Right renal pelvis (tissue), 4 donors: ENCODE results near the gene GRAMD1B. TPM values are rescaled to one million over a fixed set of nuclear protein-coding genes. Genes with fewer than 3 reads are reported as not detected.
A peak's percentile ranks its signal among the peaks of the same experiment; 100 is the strongest.

ENCODE experiments used
- DNase-seq, 4 donors: peaks; one replicate each; pipeline ENCODE4 v3.0.0-alpha.2; 2013; ENCODE audit warnings: low read depth in 4 of 4, low spot score in 3 of 4, missing footprints in 1 of 4
- polyA plus RNA-seq, 4 donors: library from polyadenylated mRNA; unstranded; fragments of 120-200 nt; gene quantifications; one replicate each; pipeline ENCODE4 v1.2.1, GENCODE V29; 2013; ENCODE audit not compliant: insufficient read length in 4 of 4

Gene GRAMD1B
- polyA plus RNA-seq, 4 donors = 10.7 to 13.0 (median 12.1) TPM

DNA sequence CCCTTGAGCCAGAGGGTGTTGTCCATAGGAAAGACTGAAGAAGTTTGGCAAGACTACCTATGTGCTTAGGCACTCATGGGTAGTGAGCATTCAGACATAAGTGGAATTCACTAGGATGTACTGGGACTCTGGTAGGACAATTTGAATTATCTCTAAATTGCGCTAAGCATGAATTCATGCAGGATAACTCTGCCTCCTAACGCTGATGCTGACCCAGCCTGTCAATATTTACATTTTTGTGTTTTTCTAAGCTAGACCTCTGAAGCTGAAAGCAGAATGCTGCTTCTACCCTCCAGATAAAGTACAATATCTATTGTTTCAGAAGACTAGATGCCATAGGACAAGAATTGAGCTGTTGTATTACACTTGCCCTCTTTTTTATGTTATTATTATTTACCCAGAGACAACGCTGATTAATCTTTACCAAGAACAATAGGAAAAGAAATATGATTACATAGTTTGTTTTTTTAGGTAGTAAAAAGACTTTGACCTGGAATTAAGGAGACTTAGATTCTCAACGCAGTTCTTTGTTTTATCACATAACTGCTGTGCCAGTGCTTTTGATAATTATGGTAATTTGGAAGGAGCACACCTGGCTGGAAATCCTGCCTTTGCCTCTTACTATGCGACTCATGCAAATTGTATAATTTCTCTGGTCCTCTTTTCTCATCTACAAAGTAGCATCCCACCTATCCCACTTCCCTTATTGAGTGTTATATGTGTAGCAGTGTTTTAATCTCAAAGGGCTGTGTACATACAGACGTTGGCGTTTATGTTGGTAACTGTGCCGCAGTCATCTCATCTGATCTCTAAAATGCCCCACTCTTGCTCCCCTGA is 21.2 kb upstream of the GRAMD1B start:
- no peak for DNase-seq

DNA sequence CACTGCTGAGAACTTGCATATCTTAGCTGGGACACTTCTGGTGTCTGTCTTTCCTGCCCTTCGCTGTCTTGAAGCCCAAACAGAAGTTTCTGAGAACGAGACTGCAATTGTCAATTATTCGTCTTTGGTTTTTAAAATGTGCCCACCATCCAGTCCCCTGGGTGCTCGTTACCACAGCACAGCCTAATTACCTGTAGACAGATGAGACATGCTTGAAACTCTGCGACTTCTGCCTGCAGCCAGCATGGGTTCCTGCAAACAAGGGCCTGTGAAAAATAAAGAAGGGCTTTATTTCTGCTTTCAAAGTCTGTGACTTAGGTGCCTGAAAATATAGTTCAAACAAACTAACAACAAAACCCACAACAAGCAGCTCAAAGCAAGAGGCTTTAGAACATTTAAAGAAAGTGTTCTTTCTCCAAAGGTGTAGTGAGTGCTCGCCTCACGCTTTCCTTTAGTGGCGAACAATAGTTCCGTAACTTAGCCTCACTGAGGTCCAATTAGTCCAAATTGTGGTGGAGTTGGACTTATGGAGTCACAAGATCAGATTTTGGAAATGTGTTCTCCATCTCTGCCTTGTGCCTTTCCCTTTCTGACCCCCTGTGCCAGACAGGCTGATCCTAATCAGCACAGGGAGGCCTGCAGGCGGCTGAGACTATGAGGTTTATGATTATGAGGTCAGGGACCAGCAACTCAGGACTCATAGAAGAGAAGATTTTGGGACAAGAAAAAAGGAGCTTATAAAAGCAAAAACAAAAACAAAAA is 20.4 kb upstream of the GRAMD1B start:
- DNase-seq = no peak

DNA sequence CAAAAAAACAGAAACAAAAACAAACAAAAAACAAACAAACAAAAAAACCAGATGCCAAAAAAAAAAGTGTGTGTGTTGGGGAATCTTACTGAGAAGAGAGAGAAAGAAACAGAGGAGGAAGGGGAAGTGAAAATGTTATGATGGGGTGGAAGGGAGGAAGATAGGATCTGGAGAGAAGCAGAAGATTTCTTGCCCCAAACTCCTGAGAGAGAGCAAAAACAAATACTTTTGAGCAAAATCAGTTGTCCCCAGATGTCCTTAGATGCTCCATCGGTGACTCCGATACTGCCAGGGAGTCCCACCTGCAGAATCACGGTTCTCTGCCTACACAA is 19.9 kb upstream of the GRAMD1B start:
- DNase-seq = no peak

DNA sequence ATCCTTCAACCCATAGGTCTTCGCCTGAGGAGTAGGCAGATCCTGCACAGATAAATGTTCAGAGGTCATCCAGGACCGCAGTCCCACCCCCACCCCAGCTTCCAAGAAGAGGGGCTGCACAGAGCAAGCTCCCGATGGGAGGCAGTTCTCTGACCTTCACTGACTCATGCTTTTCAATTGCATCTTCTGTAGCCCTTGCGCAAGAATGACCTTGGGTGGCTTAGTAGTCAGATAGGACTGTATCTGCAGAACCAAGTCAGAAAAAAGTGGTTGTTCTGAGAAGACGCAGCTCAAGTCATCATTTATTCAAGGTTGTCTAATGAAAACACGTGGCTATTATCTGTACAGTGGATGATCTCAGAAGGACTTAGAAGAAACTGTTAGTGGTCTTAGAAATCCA is 16.4 kb upstream of the GRAMD1B start:
- no peak for DNase-seq

DNA sequence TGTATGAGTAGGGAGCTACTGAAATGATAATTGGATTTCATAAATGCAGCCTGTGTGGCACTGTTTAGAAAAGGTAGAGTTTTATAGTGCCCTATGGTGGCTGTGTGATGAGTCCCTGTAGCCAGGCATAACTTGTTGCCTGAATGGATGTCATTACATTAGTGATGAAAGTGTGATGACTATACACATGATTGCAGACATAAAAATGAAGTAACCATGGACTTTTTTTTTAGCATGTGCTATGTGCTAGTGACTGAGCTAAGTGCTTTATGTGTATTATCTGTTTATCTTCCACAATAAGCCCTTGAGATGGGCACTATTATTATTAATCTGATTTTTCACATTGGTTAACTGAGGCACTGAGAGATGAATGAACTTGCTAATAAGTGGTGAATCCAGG is 13.5 kb upstream of the GRAMD1B start:
- DNase-seq = no peak

DNA sequence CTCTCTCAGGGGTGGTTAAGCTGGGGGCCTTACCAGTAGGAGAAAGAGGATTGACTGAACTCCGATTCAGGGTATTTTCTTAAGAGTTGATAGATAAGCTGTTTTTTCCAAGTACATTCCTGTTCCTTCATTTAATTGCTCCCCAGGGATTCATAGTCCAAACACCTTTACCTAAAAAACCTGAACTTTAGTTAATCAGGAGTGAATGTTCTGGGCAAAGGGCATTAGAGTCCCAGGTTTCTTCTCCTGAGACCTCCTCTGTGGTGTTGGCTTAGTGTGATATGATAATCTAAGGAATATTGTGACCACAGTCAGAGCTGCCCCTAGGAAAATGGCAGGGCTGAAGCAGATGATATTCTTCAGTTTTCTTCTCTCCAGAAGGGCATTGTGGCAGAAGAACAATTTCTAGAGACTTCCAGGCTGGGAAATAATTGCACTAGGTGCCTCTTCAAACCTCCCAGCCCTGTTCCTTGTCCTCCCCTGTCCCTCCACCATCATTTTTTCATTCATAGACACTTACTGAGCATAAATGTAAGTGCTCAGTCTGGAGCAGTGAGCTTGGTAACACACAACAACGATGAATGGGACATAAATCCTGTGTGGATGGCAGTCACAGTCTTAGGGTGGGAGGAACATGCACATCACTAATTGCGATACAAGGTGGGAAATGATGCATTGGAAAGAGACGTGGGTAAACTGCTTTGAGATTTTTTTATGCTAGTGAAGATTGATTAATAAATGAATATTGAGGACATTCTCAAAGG is 11.5 kb upstream of the GRAMD1B start:
- no peak for DNase-seq

DNA sequence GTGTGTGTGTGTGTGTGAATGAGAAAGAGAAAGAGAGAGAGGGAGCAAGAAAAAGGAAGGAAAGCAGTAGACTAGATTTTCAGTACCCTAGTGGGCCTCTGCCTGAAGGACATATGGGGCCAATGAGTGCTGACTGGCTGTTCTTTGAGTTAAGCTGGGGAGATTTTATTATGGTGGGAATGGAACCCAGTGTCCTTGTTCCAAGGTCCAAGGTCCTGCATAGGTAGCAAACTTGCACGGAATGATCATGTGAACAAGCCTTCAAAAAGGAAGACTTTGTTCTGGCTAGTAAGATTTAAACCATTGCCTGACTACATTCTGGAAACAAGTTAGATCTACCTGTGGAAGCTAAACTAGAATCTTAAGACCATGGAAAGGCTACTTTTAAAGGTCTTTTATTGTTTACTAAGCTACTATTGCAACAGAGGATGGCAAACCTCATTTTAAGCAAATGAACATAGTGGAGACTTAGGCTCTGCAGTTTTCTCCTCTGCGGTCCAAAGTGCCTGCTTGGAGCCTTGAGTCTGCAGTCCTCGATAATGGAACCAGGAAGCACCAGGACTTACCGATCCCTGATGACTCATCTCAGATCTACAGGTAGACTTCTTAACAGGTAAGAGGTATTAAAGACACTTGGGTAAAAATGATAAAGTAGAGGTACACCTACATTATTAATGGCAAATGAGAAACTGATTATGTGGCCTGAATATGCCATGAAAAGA is 10.2 kb upstream of the GRAMD1B start:
- no peak for DNase-seq

DNA sequence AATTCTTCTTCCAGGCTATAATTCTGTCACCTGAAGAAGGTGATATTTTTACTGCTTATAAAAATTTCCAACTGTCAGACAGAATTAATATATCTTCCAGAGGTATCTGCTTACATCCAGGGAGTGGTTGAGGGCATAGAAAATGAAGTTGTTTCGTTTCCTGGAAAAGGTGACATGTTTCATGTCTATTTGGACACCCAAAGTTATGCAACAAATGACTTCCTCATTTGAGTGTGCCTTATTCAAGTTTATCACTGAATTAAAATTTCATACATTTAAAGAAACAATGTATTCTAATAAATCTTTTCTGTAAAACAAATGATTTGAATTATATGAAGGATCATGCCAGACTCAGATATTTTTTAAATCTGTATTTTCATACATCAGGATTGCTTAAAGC is 8.5 kb upstream of the GRAMD1B start:
- no peak for DNase-seq

DNA sequence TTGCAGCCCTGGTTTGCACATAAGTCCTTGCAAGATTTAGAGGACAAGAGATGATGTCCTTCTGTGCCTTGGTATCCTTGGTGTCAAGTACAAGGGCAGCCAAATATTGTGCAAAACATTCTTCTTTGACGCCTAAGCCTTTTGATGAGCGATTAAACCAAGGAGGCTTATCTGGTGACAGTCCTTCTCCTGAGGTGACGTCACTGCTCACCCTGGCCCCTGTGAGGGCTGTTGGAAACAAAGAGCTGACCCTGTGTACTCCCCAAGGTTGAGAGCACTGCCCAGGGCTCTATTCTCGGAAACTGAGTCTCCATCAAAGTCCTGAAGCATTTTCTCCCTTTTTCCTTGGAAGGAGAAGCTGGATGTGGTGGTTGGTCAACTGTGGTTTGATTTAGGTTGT is 4.7 kb upstream of the GRAMD1B start:
- no peak for DNase-seq

DNA sequence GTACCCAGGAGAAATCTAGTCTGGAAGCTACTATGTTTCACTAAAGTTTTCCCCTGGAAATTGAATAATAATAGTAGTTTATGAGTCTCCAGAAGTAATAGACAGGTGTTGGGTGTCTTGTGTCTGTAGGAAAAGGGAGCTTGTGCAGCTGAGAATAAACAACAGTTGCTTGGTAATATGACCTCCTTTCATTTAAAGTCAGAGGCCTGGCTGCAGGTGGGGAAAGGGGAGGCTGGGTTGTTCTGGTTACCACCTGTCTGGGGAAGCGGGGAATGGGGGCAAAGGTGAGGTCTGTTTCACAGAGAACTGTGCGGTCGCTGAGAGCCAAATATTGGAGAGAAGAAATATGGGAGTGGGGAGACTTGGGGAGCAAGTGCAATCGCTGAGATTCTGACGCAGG is 3.3 kb upstream of the GRAMD1B start:
- DNase-seq = no peak

DNA sequence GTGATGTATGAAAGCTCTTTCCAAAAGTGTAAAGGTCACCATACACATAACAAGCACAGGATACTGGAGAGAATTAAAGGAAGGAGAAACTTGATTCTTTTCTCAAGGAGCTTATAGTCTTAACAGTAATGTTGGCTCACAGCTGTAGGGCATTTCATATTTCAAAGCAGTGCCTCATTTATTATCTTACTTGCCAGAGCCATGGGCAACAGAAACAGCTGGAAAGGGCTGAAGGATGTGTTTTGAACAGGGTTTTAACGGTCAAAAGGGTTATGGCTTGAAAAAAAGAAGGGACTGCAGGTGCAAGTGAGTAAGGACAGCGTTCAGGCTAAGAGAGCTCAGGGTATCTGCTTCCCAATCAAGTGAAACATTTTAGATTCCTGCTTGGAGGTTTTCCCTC is 2.7 kb upstream of the GRAMD1B start:
- DNase-seq = no peak

DNA sequence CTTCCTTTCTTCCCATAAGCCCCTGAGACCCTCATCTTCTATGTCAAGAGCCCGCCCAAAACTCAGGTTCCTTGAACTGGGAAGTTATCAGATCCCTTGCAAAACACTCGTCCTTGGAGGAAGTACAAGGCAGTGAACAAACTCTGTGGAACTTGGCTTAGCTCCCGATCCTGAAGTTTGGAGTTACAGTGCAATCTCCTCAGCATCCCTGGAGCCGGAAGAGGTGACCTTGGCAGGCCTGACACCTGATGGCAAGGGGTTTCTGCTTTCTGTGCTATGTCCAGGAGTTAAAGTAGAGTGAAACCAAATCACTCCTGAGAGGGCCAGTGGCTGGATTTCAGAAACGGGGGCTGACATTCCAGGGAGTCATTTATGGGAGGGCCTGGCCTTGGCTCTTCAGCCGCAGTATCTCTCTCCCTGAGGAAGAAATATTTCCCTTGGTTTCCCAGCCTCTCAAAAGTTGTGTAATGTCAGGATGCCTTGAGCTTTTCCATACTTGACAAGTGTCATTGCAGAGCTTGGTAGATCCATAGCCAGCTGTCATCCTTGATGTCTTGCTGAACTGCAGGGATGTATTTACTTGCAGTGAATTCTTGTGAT is 1.9 kb upstream of the GRAMD1B start:
- DNase-seq = no peak

DNA sequence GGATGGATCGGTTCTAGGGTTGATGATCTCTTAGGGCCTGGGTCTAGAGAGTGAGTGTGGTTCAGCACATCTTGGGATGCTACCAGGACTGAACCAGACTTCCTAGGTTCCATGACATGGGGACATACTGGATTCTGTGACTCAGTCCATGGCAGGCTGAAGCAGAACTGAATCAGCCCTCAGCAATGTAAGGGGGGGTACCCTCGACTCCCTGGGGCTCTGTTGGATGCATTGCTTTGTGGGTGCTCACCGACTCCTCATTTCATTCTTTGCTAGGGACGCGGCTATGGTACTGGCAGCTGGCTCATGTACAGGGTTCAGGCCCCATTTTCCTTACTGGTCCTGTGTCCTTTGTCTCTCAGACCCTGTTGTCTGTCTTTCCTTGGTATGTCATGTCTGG is 733 bp upstream of the GRAMD1B start:
- no peak for DNase-seq

DNA sequence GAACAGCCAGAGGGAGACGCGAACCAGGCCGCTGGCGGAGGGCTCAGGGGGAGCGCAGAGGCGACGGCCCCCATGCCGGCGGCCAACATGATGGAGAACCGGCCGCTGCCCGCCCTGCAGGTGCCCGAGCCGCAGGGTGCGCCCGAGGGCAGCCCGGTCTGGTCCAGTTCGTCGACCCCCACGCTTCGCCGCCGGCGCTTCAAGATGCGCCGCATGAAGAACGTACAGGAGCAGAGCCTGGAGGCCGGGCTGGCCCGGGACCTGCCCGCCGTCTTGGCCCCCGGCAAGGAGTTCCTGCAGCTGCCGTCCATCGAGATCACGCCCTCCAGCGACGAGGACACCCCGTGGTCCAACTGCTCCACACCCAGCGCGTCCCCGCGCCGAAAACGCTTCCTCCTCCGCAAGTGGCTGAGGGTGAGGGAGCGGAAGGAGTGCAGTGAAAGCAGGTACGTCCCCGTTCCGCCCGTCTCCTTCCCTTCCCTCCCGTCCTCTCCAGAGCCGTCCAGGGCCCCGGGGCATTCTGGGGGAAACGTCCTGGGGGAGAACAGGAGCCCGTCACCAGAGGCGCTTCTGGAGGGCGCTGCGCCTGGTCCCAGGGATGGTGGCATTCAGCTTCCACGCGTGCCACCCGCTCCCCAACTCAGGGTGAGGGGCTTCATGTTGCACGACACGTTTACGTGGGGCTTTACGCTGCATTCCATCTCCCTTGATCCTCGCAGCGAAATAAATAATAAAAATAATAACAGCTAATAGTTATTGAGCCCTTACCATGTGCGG is 840 bp downstream of the GRAMD1B start:
- peak in 2 of 4 donors; percentile 43 to 49 for DNase-seq

DNA sequence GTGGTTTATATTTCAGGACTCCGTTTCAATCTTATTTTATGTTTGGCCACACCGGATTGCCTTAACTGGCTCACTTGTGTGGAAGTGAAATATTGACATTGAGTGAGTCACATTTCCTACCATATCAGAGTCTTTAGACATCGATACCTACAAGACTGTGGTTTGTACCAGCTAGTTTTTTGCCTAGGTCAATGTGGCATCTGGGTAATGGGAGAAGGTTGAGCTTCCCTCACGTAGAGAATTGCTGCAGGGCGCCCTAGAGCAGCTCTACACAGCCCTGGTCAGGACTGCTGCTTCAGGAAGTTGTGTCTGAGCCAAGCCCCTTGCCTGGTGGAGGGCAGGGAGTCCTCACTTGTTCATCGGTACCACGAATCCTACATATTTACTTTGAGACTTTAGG is 1.6 kb downstream of the GRAMD1B start:
- DNase-seq = no peak

DNA sequence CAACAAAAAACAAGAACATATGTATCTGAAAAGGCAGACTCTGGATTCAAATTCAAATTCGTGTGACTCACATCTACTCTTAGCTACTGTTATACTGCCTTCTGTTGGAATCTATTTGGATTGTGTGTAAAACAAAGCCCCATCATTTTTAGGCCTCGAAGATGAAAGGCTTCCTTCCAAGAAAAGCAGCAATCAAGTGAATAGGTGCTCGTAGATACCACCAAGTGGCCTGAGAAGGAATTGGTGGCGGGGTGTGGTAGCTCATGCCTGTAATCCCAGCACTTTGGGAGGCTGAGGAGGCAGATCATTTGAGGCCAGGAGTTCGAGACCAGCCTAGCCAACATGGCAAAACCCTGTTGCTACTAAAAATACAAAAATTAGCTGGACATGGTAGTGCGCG is 4.2 kb downstream of the GRAMD1B start:
- no peak for DNase-seq

DNA sequence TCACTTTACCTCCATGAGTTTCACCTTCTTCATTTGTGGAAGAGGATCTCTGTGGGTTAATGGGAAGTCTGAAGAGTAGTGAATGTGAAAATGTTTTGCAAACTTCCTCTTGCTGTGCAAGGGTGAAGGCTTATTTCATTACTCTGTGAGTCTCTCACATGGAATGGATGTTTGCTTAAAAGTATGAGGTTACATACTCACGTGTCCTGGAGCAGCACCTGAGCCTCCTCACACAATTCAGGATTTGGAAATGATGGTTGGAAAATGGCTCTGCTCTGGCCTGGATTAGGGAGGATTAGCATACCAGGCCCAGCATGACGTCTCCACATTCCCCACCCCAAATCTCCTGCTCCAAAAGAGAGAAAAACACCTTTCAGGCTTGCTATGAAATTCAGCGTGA is 4.8 kb downstream of the GRAMD1B start:
- no peak for DNase-seq

DNA sequence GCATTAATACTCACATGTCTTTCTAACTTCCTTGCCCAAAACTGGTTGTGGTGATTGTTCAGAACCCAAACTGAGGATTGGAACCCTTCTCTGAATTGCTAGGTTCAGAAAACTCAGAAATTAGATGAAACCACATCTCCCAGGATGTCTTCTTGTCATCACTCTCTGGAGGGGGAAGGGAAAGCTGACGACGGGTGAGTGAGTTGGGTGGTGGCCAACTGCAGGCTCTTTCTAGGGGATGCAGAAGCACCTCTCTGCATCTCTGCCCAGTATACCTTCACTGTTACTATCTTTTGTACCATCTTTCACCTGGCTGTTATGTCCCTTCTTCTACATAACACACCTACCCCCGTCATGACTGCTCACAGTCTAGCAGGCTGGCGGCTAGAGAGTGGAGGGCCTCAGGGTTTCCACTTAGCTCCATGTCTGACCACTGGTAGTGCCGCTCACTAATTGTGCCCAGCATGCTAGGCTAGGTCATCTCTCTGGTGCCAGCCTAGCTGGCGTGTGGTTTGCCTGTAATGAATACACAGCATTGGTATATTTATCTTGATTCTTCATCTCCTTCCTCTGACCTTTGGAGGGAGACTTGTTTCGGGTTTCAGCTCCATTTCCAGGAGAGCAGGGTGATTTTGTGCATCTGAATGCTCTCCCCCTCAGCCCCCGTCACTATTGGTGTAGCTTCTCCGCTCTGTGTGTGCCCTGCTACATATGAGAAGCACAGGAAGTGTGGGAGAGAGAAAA is 7.3 kb downstream of the GRAMD1B start:
- DNase-seq = no peak

DNA sequence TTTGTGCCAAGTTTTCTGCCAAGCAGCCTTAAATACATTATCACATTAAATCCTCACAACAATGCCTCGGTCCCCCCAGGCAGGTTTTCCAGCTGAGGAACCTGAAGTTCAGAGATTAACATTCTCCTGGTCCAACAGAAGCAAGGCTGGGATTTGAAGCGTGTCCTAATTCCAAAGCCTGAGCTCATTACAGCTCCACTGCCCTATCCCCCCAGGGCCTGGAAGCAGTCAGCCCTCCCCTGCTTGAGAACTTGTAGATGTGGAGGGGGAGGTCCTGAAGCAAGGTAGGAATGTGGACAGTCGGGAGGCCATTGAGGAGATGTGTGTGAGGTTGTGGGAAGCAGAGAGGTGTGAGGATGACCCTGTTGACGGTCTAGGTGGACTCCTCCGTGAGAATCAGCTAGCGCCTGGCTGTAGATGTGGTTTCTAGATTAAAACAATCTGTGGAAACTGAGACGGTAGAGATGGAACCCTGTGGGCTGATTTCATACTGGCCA is 8.1 kb downstream of the GRAMD1B start:
- peak in 1 of 4 donors; percentile 65 for DNase-seq
